ENCODE results near the gene BCL11B. TPM values are rescaled to one million over a fixed set of nuclear protein-coding genes. Genes with fewer than 3 reads are reported as not detected.

Gene BCL11B
- total and polyA plus RNA-seq, 5 experiments from 2014 or later: 8.2 to 209 (median 12.1) TPM

GRCh38 chr14:99132821-99133635 lies 139.0 kb downstream of the BCL11B start:
- Mint-ChIP-seq H3K4me1 (peaks cover 19 to 52% (median 35%) of the 10 kb centered on the region in 4 donors), H3K9me3 (peaks cover 0 to 2% (median 0%) of the 10 kb centered on the region in 9 donors), H3K36me3 (peaks cover 0 to 2% (median 0%) of the 10 kb centered on the region in 3 donors), H3K4me3 (no peak overlapping the region), H3K27ac (peak overlapping the region in 1 of 10 donors; percentile 41), H3K27me3 (no peaks in the 10 kb centered on the region)
- ATAC-seq (no peak), DNase-seq (peak in 1 of 10 donors; percentile 13)
- POLR2A ChIA-PET: no interaction called here

- Mint-ChIP-seq H3K27ac (peak overlapping the region in 3 of 10 donors; percentile 2 to 67 (median 66)), H3K9me3 (peaks cover 0 to 2% (median 0%) of the 10 kb centered on the region in 9 donors), H3K27me3 (no peaks in the 10 kb centered on the region), H3K36me3 (peaks cover 0 to 2% (median 0%) of the 10 kb centered on the region in 3 donors), H3K4me1 (peaks cover 11 to 42% (median 26%) of the 10 kb centered on the region in 4 donors), H3K4me3 (no peak overlapping the region)
- POLR2A ChIA-PET: interaction anchor here (0.7 kb wide), 1 partner anchor 616 kb away, joined by 3 read pairs; no protein-coding TSS in a partner anchor
- DNase-seq (no peak), ATAC-seq (no peak)
Measured at GRCh38 chr14:99131632-99132271, 140.2 kb downstream of the BCL11B start.

- peaks cover 0 to 3% (median 2%) of the 10 kb centered on the region in 3 donors for H3K36me3 Mint-ChIP-seq
- ATAC-seq (no peak), DNase-seq (no peak)
- no peaks in the 10 kb centered on the region for H3K9me3 Mint-ChIP-seq
- POLR2A ChIA-PET: no interaction called here
- peak overlapping the region in 3 of 10 donors; percentile 53 to 91 (median 75) for H3K27ac Mint-ChIP-seq
- peak overlapping the region in 1 of 10 donors; percentile 67 for H3K4me3 Mint-ChIP-seq
- no peaks in the 10 kb centered on the region for H3K27me3 Mint-ChIP-seq
- peaks cover 14 to 43% (median 31%) of the 10 kb centered on the region in 4 donors for H3K4me1 Mint-ChIP-seq
Measured at GRCh38 chr14:99129998-99130397, 142.0 kb downstream of the BCL11B start.

- no peaks in the 10 kb centered on the region for H3K9me3 Mint-ChIP-seq
- peak overlapping the region in 4 of 10 donors; percentile 38 to 91 (median 78) for H3K27ac Mint-ChIP-seq
- ATAC-seq (no peak), DNase-seq (no peak)
- no peak overlapping the region for H3K4me3 Mint-ChIP-seq
- no peaks in the 10 kb centered on the region for H3K27me3 Mint-ChIP-seq
- H3K4me1 Mint-ChIP-seq: peaks cover 14 to 41% (median 30%) of the 10 kb centered on the region in 4 donors
- POLR2A ChIA-PET: interaction anchor here (0.5 kb wide), 1 partner anchor 131 kb away, joined by 3 read pairs; no protein-coding TSS in a partner anchor
- peaks cover 0 to 3% (median 2%) of the 10 kb centered on the region in 3 donors for H3K36me3 Mint-ChIP-seq
Measured at GRCh38 chr14:99129211-99129696, 142.7 kb downstream of the BCL11B start.

GRCh38 chr14:99128185-99128584 lies 143.8 kb downstream of the BCL11B start:
- no peaks in the 10 kb centered on the region for H3K9me3 Mint-ChIP-seq
- peak overlapping the region in 1 of 10 donors; percentile 30 for H3K4me3 Mint-ChIP-seq
- H3K4me1 Mint-ChIP-seq: peaks cover 12 to 36% (median 24%) of the 10 kb centered on the region in 4 donors
- peaks cover 0 to 3% (median 0%) of the 10 kb centered on the region in 3 donors for H3K36me3 Mint-ChIP-seq
- POLR2A ChIA-PET: no interaction called here
- no peak for ATAC-seq
- no peak for DNase-seq
- H3K27me3 Mint-ChIP-seq: no peaks in the 10 kb centered on the region
- peak overlapping the region in 5 of 10 donors; percentile 2 to 91 (median 41) for H3K27ac Mint-ChIP-seq

- H3K4me3 Mint-ChIP-seq: no peak overlapping the region
- peaks cover 0 to 3% (median 0%) of the 10 kb centered on the region in 3 donors for H3K36me3 Mint-ChIP-seq
- H3K4me1 Mint-ChIP-seq: peaks cover 12 to 36% (median 23%) of the 10 kb centered on the region in 4 donors
- no peak for ATAC-seq
- no peaks in the 10 kb centered on the region for H3K27me3 Mint-ChIP-seq
- no peaks in the 10 kb centered on the region for H3K9me3 Mint-ChIP-seq
- DNase-seq: no peak
- POLR2A ChIA-PET: no interaction called here
- peak overlapping the region in 4 of 10 donors; percentile 30 to 91 (median 55) for H3K27ac Mint-ChIP-seq
Measured at GRCh38 chr14:99127651-99128167, 144.3 kb downstream of the BCL11B start.

- POLR2A ChIA-PET: no interaction called here
- no peak for DNase-seq
- ATAC-seq: no peak
- no peak overlapping the region for H3K4me3 Mint-ChIP-seq
- no peaks in the 10 kb centered on the region for H3K9me3 Mint-ChIP-seq
- peaks cover 0 to 3% (median 0%) of the 10 kb centered on the region in 3 donors for H3K36me3 Mint-ChIP-seq
- peaks cover 0 to 4% (median 0%) of the 10 kb centered on the region in 5 donors for H3K27me3 Mint-ChIP-seq
- H3K4me1 Mint-ChIP-seq: peaks cover 12 to 36% (median 22%) of the 10 kb centered on the region in 4 donors
- H3K27ac Mint-ChIP-seq: peak overlapping the region in 3 of 10 donors; percentile 8 to 54 (median 47)
Measured at GRCh38 chr14:99125616-99126431, 146.2 kb downstream of the BCL11B start.

- peaks cover 0 to 4% (median 0%) of the 10 kb centered on the region in 5 donors for H3K27me3 Mint-ChIP-seq
- peaks cover 10 to 32% (median 20%) of the 10 kb centered on the region in 4 donors for H3K4me1 Mint-ChIP-seq
- H3K9me3 Mint-ChIP-seq: no peaks in the 10 kb centered on the region
- peaks cover 0 to 3% (median 0%) of the 10 kb centered on the region in 3 donors for H3K36me3 Mint-ChIP-seq
- DNase-seq (no peak), ATAC-seq (no peak)
- no peak overlapping the region for H3K4me3 Mint-ChIP-seq
- peak overlapping the region in 2 of 10 donors; percentile 8 to 54 for H3K27ac Mint-ChIP-seq
- POLR2A ChIA-PET: no interaction called here
Measured at GRCh38 chr14:99125113-99125512, 146.9 kb downstream of the BCL11B start.

- no peaks in the 10 kb centered on the region for H3K9me3 Mint-ChIP-seq
- H3K27ac Mint-ChIP-seq: peak overlapping the region in 1 of 10 donors; percentile 52
- peaks cover 0 to 4% (median 0%) of the 10 kb centered on the region in 5 donors for H3K27me3 Mint-ChIP-seq
- POLR2A ChIA-PET: interaction anchor here (0.5 kb wide), 1 partner anchor 55 kb away, joined by 3 read pairs; no protein-coding TSS in a partner anchor
- peaks cover 0 to 3% (median 0%) of the 10 kb centered on the region in 3 donors for H3K36me3 Mint-ChIP-seq
- peaks cover 10 to 27% (median 18%) of the 10 kb centered on the region in 4 donors for H3K4me1 Mint-ChIP-seq
- no peak overlapping the region for H3K4me3 Mint-ChIP-seq
- ATAC-seq: no peak
- no peak for DNase-seq
Measured at GRCh38 chr14:99124482-99125105, 147.4 kb downstream of the BCL11B start.

GRCh38 chr14:99123208-99123870 lies 148.7 kb downstream of the BCL11B start:
- ATAC-seq (no peak), DNase-seq (no peak)
- Mint-ChIP-seq H3K4me1 (peaks cover 10 to 27% (median 16%) of the 10 kb centered on the region in 4 donors), H3K36me3 (peaks cover 0 to 3% (median 0%) of the 10 kb centered on the region in 3 donors), H3K27ac (peak overlapping the region in 1 of 10 donors; percentile 76), H3K27me3 (peaks cover 0 to 7% (median 0%) of the 10 kb centered on the region in 5 donors), H3K9me3 (no peaks in the 10 kb centered on the region), H3K4me3 (no peak overlapping the region)
- POLR2A ChIA-PET: no interaction called here

- H3K27me3 Mint-ChIP-seq: peaks cover 0 to 9% (median 0%) of the 10 kb centered on the region in 5 donors
- peaks cover 10 to 27% (median 19%) of the 10 kb centered on the region in 4 donors for H3K4me1 Mint-ChIP-seq
- H3K9me3 Mint-ChIP-seq: no peaks in the 10 kb centered on the region
- H3K27ac Mint-ChIP-seq: no peak overlapping the region
- H3K4me3 Mint-ChIP-seq: no peak overlapping the region
- DNase-seq: no peak
- POLR2A ChIA-PET: no interaction called here
- no peak for ATAC-seq
- H3K36me3 Mint-ChIP-seq: peaks cover 0 to 3% (median 0%) of the 10 kb centered on the region in 3 donors
Measured at GRCh38 chr14:99122521-99123125, 149.4 kb downstream of the BCL11B start.
